Epithelial cell of proximal tubule (primary cell): ENCODE measurements around the gene USP15. TPM values are rescaled to one million over a fixed set of nuclear protein-coding genes. Genes with fewer than 3 reads are reported as not detected.

Experiments used
- DNase-seq: peaks from one replicate; pipeline ENCODE4 v3.0.0-alpha.2; 2011; ENCODE audit warnings: low read depth
- H3K4me3 ChIP-seq: 2 replicates; pipeline ENCODE4 v1.5.1; 2011; ENCODE audit warnings: low read depth, mild to moderate bottlenecking, low read length
- CTCF ChIP-seq: conservative IDR thresholded peaks from 2 replicates; pipeline ENCODE4 v1.5.1; 2012; ENCODE audit warnings: low read depth, mild to moderate bottlenecking, low read length
- total RNA-seq: library from RNA; depleted of rRNA; stranded (reverse); fragments of >200 nt; gene quantifications from 2 replicates; pipeline ENCODE4 v1.2.3, GENCODE V29; 2015

USP15 gene
- 27.6 and 30.6 TPM in 2 replicates for total RNA-seq

DNA sequence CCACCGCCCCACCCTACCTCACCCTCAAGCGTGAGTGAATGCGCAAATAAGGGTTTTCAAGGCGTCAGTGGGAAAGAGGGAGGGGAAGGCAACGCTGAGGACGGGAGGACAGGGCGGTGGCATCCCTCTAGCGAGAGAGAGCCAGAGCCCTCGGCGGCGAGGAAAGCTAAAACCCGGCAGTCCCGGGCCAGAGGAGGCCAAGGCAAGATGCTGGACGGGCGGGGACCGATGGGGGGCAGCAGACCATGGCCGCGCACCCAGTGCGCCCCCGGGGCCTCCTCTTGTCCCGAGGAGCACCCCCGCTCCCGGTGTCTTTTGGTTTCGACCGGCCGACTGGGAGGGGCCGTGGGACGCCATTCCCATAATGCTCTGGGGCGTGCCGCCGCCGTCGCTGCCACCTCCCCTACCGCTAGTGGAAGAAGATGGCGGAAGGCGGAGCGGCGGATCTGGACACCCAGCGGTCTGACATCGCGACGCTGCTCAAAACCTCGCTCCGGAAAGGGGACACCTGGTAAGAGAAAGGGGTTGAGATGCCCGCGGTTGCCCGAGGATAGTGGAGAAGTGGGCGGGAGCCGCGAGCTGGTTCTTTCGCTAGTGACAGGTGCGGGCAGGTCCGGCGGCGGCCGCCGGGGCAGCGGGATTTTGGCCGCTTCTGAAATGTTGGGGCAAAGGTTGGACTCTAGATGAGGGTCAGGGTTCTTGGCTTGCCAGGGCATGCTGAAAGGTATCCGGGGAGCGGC lies at the start of gene USP15:
Gene USP15 (plus strand): TSS at position 412 of the 740 bp plus-strand sequence. CDS start 11 bp downstream, at position 423.
- DNase-seq, result peak; percentile 52
- peak; percentile 38 for TF ChIP-seq CTCF
- peak within 1 kb of the TSS; percentile 66 for H3K4me3 ChIP-seq

DNA sequence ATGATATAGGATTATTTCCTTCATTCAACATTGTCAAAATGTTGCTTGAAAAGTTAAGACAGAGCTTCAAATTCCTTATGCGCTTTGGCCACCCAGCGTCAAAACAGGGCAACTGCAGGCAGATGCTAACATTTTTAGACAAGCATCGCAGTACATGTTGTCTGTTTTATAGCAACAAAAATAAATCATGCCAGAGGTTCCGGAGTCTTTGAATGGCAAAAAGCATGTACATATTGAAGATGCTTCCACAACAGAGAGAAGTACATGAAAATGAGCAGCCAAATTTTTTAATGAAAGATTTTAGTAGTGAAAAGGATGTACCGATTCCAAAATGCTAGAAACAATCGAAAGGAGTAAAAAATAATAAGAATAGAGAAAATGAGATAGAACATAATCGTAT lies 49.8 kb upstream of the USP15 start:
- peak; percentile 91 for TF ChIP-seq CTCF
- DNase-seq, result no peak
- no peak overlapping the region for H3K4me3 ChIP-seq

DNA sequence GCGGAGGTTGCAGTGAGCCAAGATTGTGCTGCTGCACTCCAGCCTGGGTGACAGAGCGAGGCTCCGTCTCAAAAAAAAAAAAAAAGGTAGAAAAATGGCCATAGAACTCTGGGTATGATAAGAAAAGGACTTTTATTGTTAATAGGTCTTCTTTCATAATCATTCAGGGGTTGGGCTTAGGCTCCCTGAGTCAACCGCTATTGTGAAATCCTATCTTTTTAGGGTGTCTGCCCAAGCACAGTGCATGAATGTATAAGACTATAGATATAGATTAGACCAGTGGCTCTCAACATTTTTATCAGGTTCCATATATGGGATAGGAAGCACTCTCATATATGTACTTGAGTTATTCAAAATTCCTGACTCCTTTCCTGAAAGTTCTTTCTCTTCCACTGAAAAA lies 48.7 kb upstream of the USP15 start:
- no peak for DNase-seq
- TF ChIP-seq CTCF, result no peak
- H3K4me3 ChIP-seq, result no peak overlapping the region

- TF ChIP-seq CTCF, result no peak
- no peak for DNase-seq
- H3K4me3 ChIP-seq, result no peak overlapping the region
These were observed 45.4 kb upstream of the USP15 start for GRCh38 chr12:62214846-62215245.

- no peak overlapping the region for H3K4me3 ChIP-seq
These were observed 44.7 kb upstream of the USP15 start for GRCh38 chr12:62215506-62215905.

DNA sequence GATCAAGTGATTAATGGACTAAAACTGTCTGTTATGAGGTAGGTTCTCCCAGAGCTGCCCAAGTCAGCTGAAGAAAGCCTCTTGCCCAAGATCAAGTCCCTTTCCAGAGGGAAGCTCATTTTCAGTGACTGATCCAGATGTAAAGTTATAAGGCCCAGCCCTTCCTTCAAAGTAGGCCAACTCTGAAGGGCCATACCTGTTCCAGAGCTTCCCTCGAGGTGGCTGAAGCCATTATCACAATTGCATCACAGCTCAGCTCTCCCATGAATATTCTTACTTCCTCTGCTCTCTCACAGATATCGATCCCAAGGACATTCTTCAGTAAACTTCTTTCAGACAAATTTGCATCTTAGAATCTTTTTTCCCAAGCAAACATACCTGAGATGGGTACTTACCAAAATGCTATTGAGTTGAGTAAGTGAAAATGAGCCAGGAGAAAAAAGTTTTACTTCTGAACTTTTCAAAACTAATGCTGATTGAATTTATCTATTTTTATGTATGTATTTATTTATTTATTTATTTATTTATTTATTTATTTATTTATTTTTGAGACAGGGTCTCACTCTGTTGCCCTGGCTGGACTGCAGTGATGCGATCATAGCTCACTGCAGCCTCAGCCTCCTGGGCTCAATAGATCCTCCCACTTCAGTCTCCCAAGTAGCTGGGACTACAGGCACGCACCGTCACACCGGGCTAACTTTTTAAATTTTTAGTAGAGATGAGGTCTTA lies 42.6 kb upstream of the USP15 start:
- DNase-seq, result no peak
- TF ChIP-seq CTCF, result no peak
- no peak overlapping the region for H3K4me3 ChIP-seq

More at GRCh38 chr12:62215506-62215905, 44.7 kb upstream of the USP15 start:
- no peak for DNase-seq
- no peak for TF ChIP-seq CTCF
